ENCODE results near the gene TMEM271.

TMEM271 gene

DNA sequence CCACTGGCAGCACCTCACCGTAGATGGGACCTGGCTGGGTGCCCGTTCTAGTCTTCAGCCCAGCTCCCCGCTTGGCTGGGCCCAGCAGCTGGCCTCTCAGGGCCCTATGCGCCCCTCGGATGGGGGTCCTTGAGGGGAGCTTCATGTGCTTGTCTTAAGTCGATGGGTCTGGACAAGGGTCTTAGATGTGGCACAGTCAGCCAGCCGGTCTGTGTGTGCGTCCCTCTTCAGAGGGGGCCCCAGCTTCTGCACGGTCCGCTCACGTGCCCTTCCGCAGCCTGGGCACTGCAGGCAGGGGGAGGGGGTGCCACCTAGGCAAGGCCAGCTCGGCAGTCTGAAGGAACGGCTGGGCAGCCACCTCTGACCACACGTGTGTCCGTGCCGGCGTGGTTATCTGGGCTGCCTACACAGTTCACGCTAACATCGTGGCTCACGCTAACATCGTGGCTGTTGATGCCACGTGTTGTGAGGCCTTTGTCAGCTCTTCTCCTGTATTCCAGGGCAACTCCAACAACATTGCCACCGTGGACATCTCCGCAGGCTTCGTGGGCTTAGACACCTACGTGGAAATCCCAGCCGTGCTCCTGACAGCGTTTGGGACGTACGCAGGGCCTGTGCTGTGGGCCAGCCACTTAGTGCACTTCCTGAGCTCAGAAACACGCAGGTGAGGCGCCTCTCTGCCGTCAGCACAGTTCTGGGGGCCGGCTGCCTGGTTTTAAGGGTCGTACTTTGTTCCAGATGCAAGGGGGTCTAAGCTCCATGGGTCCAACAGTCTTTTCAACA is 42.6 kb downstream of the TMEM271 start:
- DNase-seq (ENCODE audit: low read depth, low spot score): no peak

DNA sequence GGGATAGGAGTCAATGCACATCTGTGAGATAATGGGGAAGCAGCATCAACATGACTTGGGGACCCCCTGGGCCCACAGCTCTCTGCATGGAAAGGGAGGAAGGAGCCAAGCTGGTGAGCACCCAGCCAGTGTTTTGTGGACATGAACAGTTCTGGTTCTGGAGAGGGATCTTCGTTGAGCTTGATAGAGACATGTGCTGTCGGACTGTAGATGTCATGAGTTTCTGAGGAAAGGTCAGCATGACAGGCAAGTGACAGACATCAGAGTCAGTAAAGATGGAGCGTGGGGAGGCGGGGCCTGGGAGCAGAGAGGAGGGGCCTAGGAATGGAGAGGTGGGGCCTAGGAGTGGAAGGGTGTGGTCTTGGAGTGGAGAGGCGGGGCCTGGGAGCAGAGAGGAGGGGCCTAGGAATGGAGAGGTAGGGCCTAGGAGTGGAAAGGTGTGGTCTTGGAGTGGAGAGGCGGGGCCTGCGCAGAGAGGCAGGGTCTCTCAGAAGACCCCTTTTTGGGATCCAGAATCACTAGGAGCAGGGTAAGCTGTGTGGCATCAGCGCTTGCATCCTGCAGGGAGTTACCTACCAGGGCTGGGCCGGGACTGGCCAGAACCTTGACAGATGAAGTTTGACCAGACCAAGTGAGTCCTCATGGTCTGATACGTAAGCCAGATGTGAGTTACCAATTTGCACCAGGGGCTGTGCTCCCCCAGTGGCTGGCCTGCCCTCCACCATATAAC is 43.3 kb downstream of the TMEM271 start:
- no peak for DNase-seq (ENCODE audit: low read depth, low spot score)

- no peak for DNase-seq (ENCODE audit: low read depth, low spot score)
Measured at GRCh38 chr4:531721-532565, 44.2 kb downstream of the TMEM271 start.

DNA sequence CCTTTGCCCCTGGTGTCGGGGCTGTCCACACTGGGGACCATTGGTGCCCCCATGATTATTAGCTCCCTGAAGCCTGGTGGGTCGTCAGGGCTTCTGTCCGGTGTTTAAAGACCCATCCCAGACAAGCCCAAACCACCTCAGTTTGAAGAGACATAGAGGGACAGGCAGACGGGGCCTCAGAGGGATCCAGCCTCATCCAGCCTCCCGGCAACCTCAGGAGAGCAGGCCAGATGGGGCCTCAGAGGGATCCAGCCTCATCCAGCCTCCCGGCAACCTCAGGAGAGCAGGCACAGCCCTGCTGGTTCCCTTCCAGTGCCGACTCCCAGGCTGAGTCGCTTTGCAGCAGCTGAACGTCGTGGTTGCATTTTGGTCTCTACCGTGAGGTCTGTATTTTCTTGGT is 45.0 kb downstream of the TMEM271 start:
- DNase-seq (ENCODE audit: low read depth, low spot score): no peak

DNA sequence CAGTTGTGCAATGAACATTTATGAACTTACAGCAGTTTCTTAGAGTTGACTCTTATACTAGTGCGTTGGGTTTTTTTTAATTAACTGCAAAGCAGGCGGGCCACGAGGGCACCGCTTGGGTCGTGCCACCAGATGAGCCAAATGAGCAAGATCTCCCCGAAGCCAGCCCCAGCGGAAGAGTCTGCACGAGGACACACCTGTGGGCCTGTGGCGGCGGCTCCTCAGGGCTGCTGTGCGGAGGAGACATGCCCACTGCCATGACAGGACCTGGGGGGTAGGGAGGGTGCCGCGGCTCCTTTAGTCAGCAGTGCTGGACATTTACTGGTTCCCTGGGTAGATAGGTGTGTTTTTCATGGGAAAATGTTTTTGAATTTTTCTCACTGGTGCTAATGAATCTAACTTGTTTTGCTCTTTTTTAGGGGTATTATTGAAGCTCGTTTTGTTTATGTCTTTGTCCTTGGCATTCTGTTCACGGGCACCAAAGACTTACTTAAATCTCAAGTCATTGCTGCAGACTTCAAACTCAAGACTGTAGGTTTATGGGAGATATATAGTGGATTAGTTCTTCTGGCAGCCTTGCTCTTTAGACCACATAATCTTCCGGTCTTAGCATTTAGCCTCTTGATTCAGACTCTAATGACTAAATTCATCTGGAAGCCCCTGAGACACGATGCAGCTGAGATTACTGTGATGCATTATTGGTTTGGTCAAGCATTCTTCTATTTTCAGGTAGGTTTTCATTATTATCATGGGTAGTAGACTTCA is 45.9 kb downstream of the TMEM271 start:
- no peak for DNase-seq (ENCODE audit: low read depth, low spot score)

DNA sequence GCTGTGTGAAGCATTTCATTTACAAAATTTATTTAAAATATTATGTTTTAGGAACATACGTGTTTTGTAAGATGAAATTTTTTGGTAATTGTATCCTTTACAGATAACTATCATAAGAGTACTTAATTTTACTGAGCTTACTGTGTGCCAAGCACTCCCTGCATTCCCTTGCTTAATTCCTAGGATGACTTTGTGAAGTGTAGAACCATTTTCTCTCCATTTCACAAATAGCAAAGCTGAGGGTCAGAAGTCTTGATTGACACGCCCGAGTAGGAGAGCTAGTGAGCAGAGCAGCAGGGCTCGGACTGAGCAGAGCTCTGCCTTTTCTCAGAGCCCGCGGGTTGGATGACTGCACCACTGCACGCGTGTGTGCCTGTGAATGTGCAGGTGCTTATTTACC is 46.5 kb downstream of the TMEM271 start:
- DNase-seq (ENCODE audit: low read depth, low spot score): no peak

DNA sequence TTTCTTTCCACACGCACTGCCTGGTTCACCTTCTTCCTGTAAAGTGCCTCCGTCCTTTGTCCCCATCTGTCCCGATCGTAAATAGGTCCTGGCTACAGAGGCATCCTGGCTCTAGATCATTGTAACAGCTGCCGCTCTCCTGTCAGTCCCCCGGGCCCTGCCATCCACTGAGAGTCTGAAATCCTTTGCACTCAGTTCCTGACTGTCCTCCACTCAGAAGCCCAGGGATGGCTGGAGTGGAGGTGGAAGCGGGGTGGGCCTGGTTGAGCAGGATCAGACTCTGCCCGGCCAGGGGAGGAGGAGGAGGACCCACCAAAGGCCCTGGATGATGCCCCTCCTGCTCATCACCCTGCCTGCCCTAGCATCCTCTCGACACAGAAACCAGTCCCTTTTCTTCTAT is 47.3 kb downstream of the TMEM271 start:
- DNase-seq (ENCODE audit: low read depth, low spot score): no peak

GRCh38 chr4:528296-528695 is 47.8 kb downstream of the TMEM271 start:
- DNase-seq (ENCODE audit: low read depth, low spot score): no peak

GRCh38 chr4:526971-527460 is 49.1 kb downstream of the TMEM271 start:
- DNase-seq (ENCODE audit: low read depth, low spot score): no peak

GRCh38 chr4:526189-526909 is 49.7 kb downstream of the TMEM271 start:
- no peak for DNase-seq (ENCODE audit: low read depth, low spot score)

- DNase-seq (ENCODE audit: low read depth, low spot score): no peak
Measured at GRCh38 chr4:525660-526059, 50.4 kb downstream of the TMEM271 start.

DNA sequence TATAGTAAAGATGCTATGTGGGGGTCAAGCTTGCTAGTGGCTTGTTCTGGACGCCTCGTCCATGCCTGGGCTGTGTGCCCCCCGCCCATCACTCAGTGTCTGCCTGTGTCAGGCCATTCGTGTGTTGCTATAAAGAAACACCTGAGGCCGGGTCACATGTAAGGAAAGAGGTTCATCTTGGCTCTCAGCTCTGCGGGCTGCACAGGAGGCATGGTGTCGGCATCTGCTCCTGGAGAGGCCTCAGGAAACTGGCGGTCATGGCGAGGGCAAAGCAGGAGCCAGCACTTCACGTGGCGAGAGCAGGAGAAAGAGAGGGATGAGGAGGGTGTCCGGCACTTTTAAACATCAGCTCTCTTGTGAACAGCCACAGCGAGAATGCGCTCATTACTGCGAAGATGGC is 51.9 kb downstream of the TMEM271 start:
- no peak for DNase-seq (ENCODE audit: low read depth, low spot score)
